Ectodermal cell (in vitro differentiated cells): ENCODE results near the gene CDK5RAP3.
"Not testable (repeated sequence)": the region's sequence is repeated elsewhere in the genome, so short reads cannot be mapped to it uniquely, and the experiment has no call there.

Experiments used
- H3K27ac ChIP-seq: 2 replicates; pipeline ENCODE4 v1.7.0; 2013; ENCODE audit warnings: mild to moderate bottlenecking, low read depth, low read length; ENCODE audit not compliant: insufficient read depth, poor library complexity, severe bottlenecking
- H3K27me3 ChIP-seq: 2 replicates; pipeline ENCODE4 v1.7.0; 2013; ENCODE audit warnings: mild to moderate bottlenecking, low read length; ENCODE audit not compliant: insufficient read depth, control insufficient read depth, poor library complexity, severe bottlenecking
- H3K36me3 ChIP-seq: one replicate; pipeline ENCODE4 v1.7.0; 2013; ENCODE audit warnings: low read length; ENCODE audit not compliant: control insufficient read depth, insufficient read depth
- H3K4me1 ChIP-seq: one replicate; pipeline ENCODE4 v1.7.0; 2013; ENCODE audit warnings: low read length; ENCODE audit not compliant: control insufficient read depth, insufficient read depth
- H3K4me3 ChIP-seq: 2 replicates; pipeline ENCODE4 v1.7.0; 2013; ENCODE audit warnings: low read depth, low read length, control low read depth; ENCODE audit not compliant: insufficient read depth
- H3K9me3 ChIP-seq: 2 replicates; pipeline ENCODE4 v1.7.0; 2013; ENCODE audit warnings: mild to moderate bottlenecking, low read length, moderate library complexity; ENCODE audit not compliant: control insufficient read depth
- WGBS, 2 experiments: methylation state at CpG; one replicate each; pipeline ENCODE4 v1.1.7; 2013; ENCODE audit warnings: missing lambda C conversion rate in 2 of 2; 5-methylcytosine and 5-hydroxymethylcytosine counted together

CDK5RAP3 gene

GRCh38 chr17:48010193-48010592 is 39.3 kb downstream of the CDK5RAP3 start:
- Histone ChIP-seq H3K9me3 (no peaks in the 10 kb centered on the region), H3K4me1 (peaks cover 58% of the 10 kb centered on the region), H3K27ac (no peak overlapping the region), H3K27me3 (no peaks in the 10 kb centered on the region), H3K4me3 (no peak overlapping the region), H3K36me3 (no peaks in the 10 kb centered on the region)
- WGBS, 2 experiments = 97 to 100% methylated on average over 2 of the region's 3 CpGs

GRCh38 chr17:48011405-48012150 is 40.7 kb downstream of the CDK5RAP3 start:
- H3K4me1 ChIP-seq = peaks cover 59% of the 10 kb centered on the region
- 5 to 6% methylated on average over 22 to 23 of the region's 23 CpGs for WGBS, 2 experiments

GRCh38 chr17:48012151-48012520 is 41.2 kb downstream of the CDK5RAP3 start:
- Histone ChIP-seq H3K4me3 (peak overlapping the region; percentile 38), H3K4me1 (peaks cover 57% of the 10 kb centered on the region), H3K9me3 (no peaks in the 10 kb centered on the region), H3K27me3 (no peaks in the 10 kb centered on the region), H3K36me3 (no peaks in the 10 kb centered on the region), H3K27ac (peak overlapping the region; percentile 92)
- 0 to 1% methylated on average over 34 of the region's 34 CpGs for WGBS, 2 experiments

More at GRCh38 chr17:48011405-48012150, 40.7 kb downstream of the CDK5RAP3 start:
- H3K4me3 ChIP-seq = peak overlapping the region; percentile 38
- no peaks in the 10 kb centered on the region for H3K27me3 ChIP-seq
- no peaks in the 10 kb centered on the region for H3K9me3 ChIP-seq
- H3K27ac ChIP-seq = peak overlapping the region; percentile 92
- H3K36me3 ChIP-seq = no peaks in the 10 kb centered on the region

- Histone ChIP-seq H3K9me3 (no peaks in the 10 kb centered on the region), H3K4me3 (no peak overlapping the region), H3K4me1 (peaks cover 55% of the 10 kb centered on the region), H3K27ac (peak overlapping the region; percentile 78), H3K36me3 (no peaks in the 10 kb centered on the region), H3K27me3 (no peaks in the 10 kb centered on the region)
- 49% methylated on average over 5 of the region's 5 CpGs for WGBS, 2 experiments
Observed at GRCh38 chr17:48012654-48013053, 41.7 kb downstream of the CDK5RAP3 start.

GRCh38 chr17:48013876-48014594 is 43.1 kb downstream of the CDK5RAP3 start:
- Histone ChIP-seq H3K9me3 (no peaks in the 10 kb centered on the region), H3K27me3 (no peaks in the 10 kb centered on the region), H3K27ac (peak overlapping the region; percentile 77), H3K4me1 (peaks cover 60% of the 10 kb centered on the region), H3K36me3 (no peaks in the 10 kb centered on the region), H3K4me3 (no peak overlapping the region)
- 37% methylated on average over 6 of the region's 6 CpGs for WGBS, 2 experiments

- H3K27ac ChIP-seq = peak overlapping the region; percentile 77
- H3K27me3 ChIP-seq = no peaks in the 10 kb centered on the region
- H3K4me1 ChIP-seq = peaks cover 60% of the 10 kb centered on the region
- no peak overlapping the region for H3K4me3 ChIP-seq
- no peaks in the 10 kb centered on the region for H3K9me3 ChIP-seq
- WGBS, 2 experiments = 59 to 69% methylated on average over 8 of the region's 8 CpGs
- H3K36me3 ChIP-seq = no peaks in the 10 kb centered on the region
Observed at GRCh38 chr17:48014595-48015111, 43.7 kb downstream of the CDK5RAP3 start.

GRCh38 chr17:48016112-48016511 is 45.2 kb downstream of the CDK5RAP3 start:
- Histone ChIP-seq H3K27me3 (no peaks in the 10 kb centered on the region), H3K27ac (no peak overlapping the region), H3K36me3 (no peaks in the 10 kb centered on the region), H3K9me3 (no peaks in the 10 kb centered on the region), H3K4me1 (peaks cover 56% of the 10 kb centered on the region), H3K4me3 (no peak overlapping the region)
- WGBS, 2 experiments = 87 to 88% methylated on average over 2 of the region's 2 CpGs

- not testable (repeated sequence) for H3K27ac ChIP-seq
- 93 to 97% methylated on average over 4 of the region's 4 CpGs for WGBS, 2 experiments
- H3K4me1 ChIP-seq = peaks cover 46% of the 10 kb centered on the region
Observed at GRCh38 chr17:48017817-48018158, 46.9 kb downstream of the CDK5RAP3 start.

GRCh38 chr17:48021934-48022333 is 51.0 kb downstream of the CDK5RAP3 start:
- WGBS, 2 experiments = 95 to 96% methylated on average over 5 of the region's 5 CpGs
- Histone ChIP-seq H3K4me3 (no peak overlapping the region), H3K9me3 (no peaks in the 10 kb centered on the region), H3K27me3 (peaks cover 20% of the 10 kb centered on the region), H3K27ac (no peak overlapping the region), H3K36me3 (no peaks in the 10 kb centered on the region), H3K4me1 (peaks cover 34% of the 10 kb centered on the region)

More at GRCh38 chr17:48017817-48018158, 46.9 kb downstream of the CDK5RAP3 start:
- not testable (repeated sequence) for H3K9me3 ChIP-seq, H3K36me3 ChIP-seq, H3K4me3 ChIP-seq, H3K27me3 ChIP-seq

- no peak overlapping the region for H3K27ac ChIP-seq
- H3K9me3 ChIP-seq = no peaks in the 10 kb centered on the region
- 76 to 81% methylated on average over 6 of the region's 6 CpGs for WGBS, 2 experiments
- H3K4me1 ChIP-seq = peaks cover 30% of the 10 kb centered on the region
- H3K4me3 ChIP-seq = no peak overlapping the region
- H3K27me3 ChIP-seq = peaks cover 20% of the 10 kb centered on the region
- no peaks in the 10 kb centered on the region for H3K36me3 ChIP-seq
Observed at GRCh38 chr17:48022901-48023300, 52.0 kb downstream of the CDK5RAP3 start.
